SK-N-SH (cell line): Measurements from ENCODE around the gene ANK3. TPM values are rescaled to one million over a fixed set of nuclear protein-coding genes. Genes with fewer than 3 reads are reported as not detected.

Experiments used
- CTCF ChIA-PET: fragments of 300-600, 350-600 bp; formaldehyde crosslinking; extraction: SDS; loops from one replicate; lab custom pipeline; 2021; lab: Yijun Ruan, JAX
- POLR2A ChIA-PET: fragments of 350-600 bp; sonication (Branson Sonifier 250); formaldehyde crosslinking; extraction: SDS; loops from one replicate; lab custom pipeline; 2020; ENCODE audit warnings: antibody characterized with exemption, inconsistent platforms; lab: Yijun Ruan, JAX
- DNase-seq: peaks from one replicate; pipeline ENCODE4 v3.0.0; 2012
- H2AFZ ChIP-seq: fragments of 200-600 bp; sonication (generic); 2 replicates; pipeline ENCODE4 v1.8.1; 2016; ENCODE audit warnings: antibody characterized with exemption, mild to moderate bottlenecking, low read depth
- H3F3A ChIP-seq: fragments of 200-600 bp; sonication (generic); replicated peaks from 2 replicates; pipeline ENCODE3; 2016; ENCODE audit warnings: antibody characterized with exemption, mild to moderate bottlenecking; ENCODE audit not compliant: insufficient read depth
- H3K27ac ChIP-seq, 2 experiments: fragments of 200-500 bp in 1 of 2; fragments of 200-600 bp in 1 of 2; sonication (Bioruptor generic) in 1 of 2; sonication (generic), shearing (Covaris generic) in 1 of 2; 2 replicates each; pipeline versions ENCODE4 v1.5.1 to v1.6.1; 2014 to 2016; ENCODE audit warnings: low read depth in 2 of 2, inconsistent platforms in 1 of 2, low read length in 1 of 2, mild to moderate bottlenecking in 1 of 2, mixed read lengths in 1 of 2
- H3K27me3 ChIP-seq: fragments of 200-600 bp; sonication (generic), shearing (Covaris generic); 2 replicates; pipeline ENCODE4 v1.6.1; 2016; ENCODE audit warnings: mixed run types; ENCODE audit not compliant: insufficient read depth
- H3K36me3 ChIP-seq, 2 experiments: fragments of 200-500 bp in 1 of 2; fragments of 200-600 bp in 1 of 2; sonication (Bioruptor generic) in 1 of 2; sonication (generic) in 1 of 2; replicated peaks in 1 of 2; 2 replicates each; pipeline versions ENCODE3 to v1.5.1; 2014 to 2016; ENCODE audit warnings: low read length in 1 of 2, mild to moderate bottlenecking in 1 of 2; ENCODE audit not compliant: insufficient read depth in 2 of 2, control insufficient read depth in 1 of 2
- H3K4me1 ChIP-seq, 2 experiments: fragments of 200-500 bp in 1 of 2; fragments of 200-600 bp in 1 of 2; sonication (Bioruptor generic) in 1 of 2; sonication (generic), shearing (Covaris generic) in 1 of 2; 2 replicates each; pipeline versions ENCODE4 v1.5.1 to v1.6.1; 2014 to 2016; ENCODE audit warnings: low read depth in 1 of 2, low read length in 1 of 2, mixed run types in 1 of 2; ENCODE audit not compliant: insufficient read depth in 2 of 2, control insufficient read depth in 1 of 2
- H3K4me2 ChIP-seq: fragments of 200-600 bp; sonication (generic), shearing (Covaris generic); 2 replicates; pipeline ENCODE4 v1.6.1; 2017; ENCODE audit warnings: mixed run types
- H3K4me3 ChIP-seq, 2 experiments: fragments of 200-500 bp in 1 of 2; fragments of 200-600 bp in 1 of 2; sonication (Bioruptor generic) in 1 of 2; sonication (generic), shearing (Covaris generic) in 1 of 2; 2 replicates each; pipeline versions ENCODE4 v1.5.1 to v1.8.1; 2014 to 2016; ENCODE audit warnings: low read depth in 2 of 2, inconsistent platforms in 1 of 2, low read length in 1 of 2, mild to moderate bottlenecking in 1 of 2, mixed read lengths in 1 of 2, moderate library complexity in 1 of 2
- H3K79me2 ChIP-seq: fragments of 200-600 bp; sonication (generic); 2 replicates; pipeline ENCODE4 v1.8.1; 2017; ENCODE audit warnings: mild to moderate bottlenecking; ENCODE audit not compliant: insufficient read depth
- H3K9ac ChIP-seq: fragments of 200-600 bp; sonication (generic); 2 replicates; pipeline ENCODE4 v1.6.1; 2017; ENCODE audit warnings: mixed run types
- H3K9me2 ChIP-seq: fragments of 200-600 bp; sonication (generic); 2 replicates; pipeline ENCODE4 v1.6.1; 2017; ENCODE audit warnings: mixed run types
- H3K9me3 ChIP-seq: fragments of 200-600 bp; sonication (generic); 2 replicates; pipeline ENCODE4 v1.6.1; 2017; ENCODE audit warnings: mixed run types, mild to moderate bottlenecking, moderate library complexity
- H4K20me1 ChIP-seq: fragments of 200-600 bp; sonication (generic); 2 replicates; pipeline ENCODE4 v1.6.1; 2017; ENCODE audit warnings: mild to moderate bottlenecking, mixed run types; ENCODE audit not compliant: insufficient read depth
- FOSL2 ChIP-seq: IDR thresholded peaks from 2 replicates; pipeline ENCODE4 v1.4.0; 2012; ENCODE audit warnings: low read depth, mild to moderate bottlenecking, moderate library complexity, borderline replicate concordance
- FOXJ3 ChIP-seq: sonication (generic); formaldehyde crosslinking; IDR thresholded peaks from 2 replicates; pipeline ENCODE4 v1.5.1; 2020; ENCODE audit warnings: mild to moderate bottlenecking, missing genetic modification reagents
- MXI1 ChIP-seq: IDR thresholded peaks from 2 replicates; pipeline ENCODE4 v1.6.1; 2012; ENCODE audit warnings: mild to moderate bottlenecking, low read depth, low read length, improper control_type of control experiment
- RFX5 ChIP-seq: IDR thresholded peaks from 2 replicates; pipeline ENCODE4 v1.6.1; 2012; ENCODE audit warnings: mild to moderate bottlenecking, improper control_type of control experiment, low read length
- TAF1 ChIP-seq: IDR thresholded peaks from 2 replicates; pipeline ENCODE4 v1.6.1; 2012; ENCODE audit warnings: low read depth, mild to moderate bottlenecking, low read length, moderate library complexity, borderline replicate concordance
- WGBS: methylation state at CpG from one replicate; pipeline ENCODE4 v1.1.6; 2017; ENCODE audit warnings: low lambda C conversion rate; 5-methylcytosine and 5-hydroxymethylcytosine counted together
- polyA plus RNA-seq, 3 experiments: library from polyadenylated mRNA; depleted of rRNA; stranded (reverse); fragments of >200 nt; gene quantifications; 2 replicates each; pipeline ENCODE4 v1.2.3, GENCODE V29; 2012
- TF ChIP-seq, protein P1 (sequence below): IDR thresholded peaks from 2 replicates; pipeline ENCODE4; 2012
- TF ChIP-seq, protein P2 (sequence below): fragments of 200-600 bp; sonication (generic); IDR thresholded peaks from 2 replicates; pipeline ENCODE4 v1.6.1; 2017; ENCODE audit warnings: antibody characterized with exemption, mild to moderate bottlenecking, moderate library complexity

Gene ANK3
- polyA plus RNA-seq, 1 of the 3 experiments (the other 2 are of a cell fraction), result 10.0 TPM

DNA sequence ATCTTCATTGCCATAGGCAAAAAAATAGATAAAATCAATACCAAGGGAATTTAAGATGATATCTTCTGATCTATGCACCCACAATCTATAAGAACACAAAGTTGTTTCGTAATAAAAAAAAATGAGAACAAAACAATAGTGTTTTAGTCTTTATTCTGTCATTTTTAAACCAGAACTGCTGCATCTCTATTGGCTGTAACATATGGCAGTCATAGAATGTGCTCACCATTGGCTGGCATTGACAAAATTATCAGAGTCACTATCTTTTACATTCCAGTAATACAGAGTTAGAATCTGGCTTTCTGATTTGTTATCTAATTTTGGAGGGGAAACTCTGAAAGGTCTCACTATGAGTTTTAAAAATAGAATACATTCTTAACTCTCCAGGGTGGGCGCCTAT is 344.7 kb downstream of the ANK3 start:
- CTCF ChIA-PET, result interaction anchor here (1.0 kb wide), 1 partner anchor 55 kb away, joined by 3 read pairs; no protein-coding TSS in a partner anchor
- no peaks in the 10 kb centered on the region for H3K36me3 ChIP-seq
- no peak overlapping the region for H3K4me3 ChIP-seq
- H4K20me1 ChIP-seq, result no peaks in the 10 kb centered on the region
- no peak for TF ChIP-seq FOSL2
- TF ChIP-seq, protein P1, sequence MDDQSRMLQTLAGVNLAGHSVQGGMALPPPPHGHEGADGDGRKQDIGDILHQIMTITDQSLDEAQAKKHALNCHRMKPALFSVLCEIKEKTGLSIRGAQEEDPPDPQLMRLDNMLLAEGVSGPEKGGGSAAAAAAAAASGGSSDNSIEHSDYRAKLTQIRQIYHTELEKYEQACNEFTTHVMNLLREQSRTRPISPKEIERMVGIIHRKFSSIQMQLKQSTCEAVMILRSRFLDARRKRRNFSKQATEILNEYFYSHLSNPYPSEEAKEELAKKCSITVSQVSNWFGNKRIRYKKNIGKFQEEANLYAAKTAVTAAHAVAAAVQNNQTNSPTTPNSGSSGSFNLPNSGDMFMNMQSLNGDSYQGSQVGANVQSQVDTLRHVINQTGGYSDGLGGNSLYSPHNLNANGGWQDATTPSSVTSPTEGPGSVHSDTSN, result peak; percentile 19; the same call in 1 of the 2 replicates
- POLR2A ChIA-PET, result no interaction called here
- H3K79me2 ChIP-seq, result no peaks in the 10 kb centered on the region
- no peaks in the 10 kb centered on the region for H3K4me1 ChIP-seq
- no peak for DNase-seq
- H3K4me2 ChIP-seq, result no peak overlapping the region
- no peaks in the 10 kb centered on the region for H3F3A ChIP-seq
- H3K9me3 ChIP-seq, result no peaks in the 10 kb centered on the region
- H3K27me3 ChIP-seq, result no peaks in the 10 kb centered on the region
- WGBS, result 81% methylated on average over 2 of the region's 2 CpGs
- no peak overlapping the region for H3K9ac ChIP-seq
- H2AFZ ChIP-seq, result no peak overlapping the region
- no peak overlapping the region for H3K27ac ChIP-seq
- H3K9me2 ChIP-seq, result no peaks in the 10 kb centered on the region

DNA sequence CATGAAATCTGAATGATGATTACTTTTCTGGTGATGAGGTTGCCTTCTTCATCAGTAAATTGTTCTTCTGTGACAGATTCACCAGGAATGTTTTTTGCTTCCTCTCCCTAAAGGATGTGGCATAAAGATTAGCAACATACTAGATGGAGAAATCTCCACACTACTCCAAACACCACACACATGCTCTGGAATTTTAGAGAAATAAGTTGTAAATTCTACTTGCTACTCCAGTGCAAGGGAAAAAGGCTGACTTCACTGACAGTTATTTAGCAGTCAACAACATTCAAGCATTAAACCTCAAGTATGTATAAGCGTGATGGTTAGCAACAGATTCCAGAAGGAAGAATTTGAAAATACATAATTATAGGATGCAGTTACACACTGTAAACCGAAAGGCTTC is 345.4 kb downstream of the ANK3 start:
- H3F3A ChIP-seq, result no peaks in the 10 kb centered on the region
- H3K9me3 ChIP-seq, result no peaks in the 10 kb centered on the region
- H3K79me2 ChIP-seq, result no peaks in the 10 kb centered on the region
- WGBS, result 88% methylated on average over 2 of the region's 2 CpGs
- H3K9ac ChIP-seq, result no peak overlapping the region
- CTCF ChIA-PET, result interaction anchor here (1.0 kb wide), 1 partner anchor 56 kb away, joined by 3 read pairs; no protein-coding TSS in a partner anchor
- POLR2A ChIA-PET, result no interaction called here
- H3K4me3 ChIP-seq, result no peak overlapping the region
- no peak for TF ChIP-seq FOXJ3 (CRISPR knock-in tag)
- no peak for TF ChIP-seq MXI1
- TF ChIP-seq, protein P2, sequence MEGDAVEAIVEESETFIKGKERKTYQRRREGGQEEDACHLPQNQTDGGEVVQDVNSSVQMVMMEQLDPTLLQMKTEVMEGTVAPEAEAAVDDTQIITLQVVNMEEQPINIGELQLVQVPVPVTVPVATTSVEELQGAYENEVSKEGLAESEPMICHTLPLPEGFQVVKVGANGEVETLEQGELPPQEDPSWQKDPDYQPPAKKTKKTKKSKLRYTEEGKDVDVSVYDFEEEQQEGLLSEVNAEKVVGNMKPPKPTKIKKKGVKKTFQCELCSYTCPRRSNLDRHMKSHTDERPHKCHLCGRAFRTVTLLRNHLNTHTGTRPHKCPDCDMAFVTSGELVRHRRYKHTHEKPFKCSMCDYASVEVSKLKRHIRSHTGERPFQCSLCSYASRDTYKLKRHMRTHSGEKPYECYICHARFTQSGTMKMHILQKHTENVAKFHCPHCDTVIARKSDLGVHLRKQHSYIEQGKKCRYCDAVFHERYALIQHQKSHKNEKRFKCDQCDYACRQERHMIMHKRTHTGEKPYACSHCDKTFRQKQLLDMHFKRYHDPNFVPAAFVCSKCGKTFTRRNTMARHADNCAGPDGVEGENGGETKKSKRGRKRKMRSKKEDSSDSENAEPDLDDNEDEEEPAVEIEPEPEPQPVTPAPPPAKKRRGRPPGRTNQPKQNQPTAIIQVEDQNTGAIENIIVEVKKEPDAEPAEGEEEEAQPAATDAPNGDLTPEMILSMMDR, result no peak
- TF ChIP-seq TAF1, result no peak
- TF ChIP-seq RFX5, result no peak
- H3K4me2 ChIP-seq, result no peak overlapping the region
- H3K36me3 ChIP-seq, result no peaks in the 10 kb centered on the region
- no peaks in the 10 kb centered on the region for H3K27me3 ChIP-seq
- H3K27ac ChIP-seq, result no peak overlapping the region
- no peaks in the 10 kb centered on the region for H3K9me2 ChIP-seq
- no peak overlapping the region for H2AFZ ChIP-seq
- no peaks in the 10 kb centered on the region for H4K20me1 ChIP-seq
- H3K4me1 ChIP-seq, result no peaks in the 10 kb centered on the region
- no peak for DNase-seq

DNA sequence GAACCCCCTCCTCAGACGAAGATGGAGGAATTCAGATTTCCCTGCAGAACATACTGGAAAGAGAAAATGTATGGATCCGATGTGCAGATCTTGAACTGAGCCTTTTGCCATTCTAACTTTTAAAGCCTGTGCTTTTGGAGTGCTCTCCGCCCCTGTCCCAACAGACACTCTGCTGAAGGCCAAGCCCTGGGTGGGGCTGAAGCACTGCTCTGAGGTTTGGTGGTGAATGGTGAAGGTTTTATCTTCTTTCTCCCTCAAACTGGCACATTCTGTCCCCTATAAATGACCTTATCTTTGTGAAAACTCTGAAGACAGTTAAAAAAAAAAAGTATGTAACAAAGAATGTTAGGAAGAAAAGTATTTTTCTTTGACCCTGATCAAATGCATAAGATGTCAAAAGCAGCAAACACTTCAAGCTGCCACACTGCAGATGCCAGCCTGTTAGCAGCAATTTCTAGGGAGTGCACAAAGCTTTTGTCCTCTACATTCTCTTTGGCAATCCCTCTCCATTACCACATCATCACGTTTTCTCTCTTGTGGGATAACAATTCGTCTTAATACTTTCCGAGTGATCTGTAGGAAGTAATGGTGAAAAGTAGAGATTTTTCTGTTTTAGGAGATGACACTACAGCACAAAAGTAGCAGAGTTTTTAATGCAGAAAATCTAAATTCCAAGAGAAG is 346.0 kb downstream of the ANK3 start:
- no peak overlapping the region for H3K27ac ChIP-seq
- no peak overlapping the region for H3K4me3 ChIP-seq
- no peaks in the 10 kb centered on the region for H3K9me3 ChIP-seq
- DNase-seq, result no peak
- no peaks in the 10 kb centered on the region for H3K9me2 ChIP-seq
- POLR2A ChIA-PET, result no interaction called here
- no peaks in the 10 kb centered on the region for H3K27me3 ChIP-seq
- H3K36me3 ChIP-seq, result peaks cover 0 to 4% of the 10 kb centered on the region in 2 experiments
- H2AFZ ChIP-seq, result no peak overlapping the region
- H4K20me1 ChIP-seq, result no peaks in the 10 kb centered on the region
- no peaks in the 10 kb centered on the region for H3F3A ChIP-seq
- TF ChIP-seq FOXJ3 (CRISPR knock-in tag), result no peak
- H3K4me2 ChIP-seq, result no peak overlapping the region
- CTCF ChIA-PET, result no interaction called here
- no peak overlapping the region for H3K9ac ChIP-seq
- 85% methylated on average over 6 of the region's 6 CpGs for WGBS
- H3K79me2 ChIP-seq, result no peaks in the 10 kb centered on the region
- no peaks in the 10 kb centered on the region for H3K4me1 ChIP-seq
